ENCODE measurements around the gene D2HGDH.
"Not testable (repeated sequence)": the region's sequence is repeated elsewhere in the genome, so short reads cannot be mapped to it uniquely, and the experiment has no call there.

Gene D2HGDH

DNA sequence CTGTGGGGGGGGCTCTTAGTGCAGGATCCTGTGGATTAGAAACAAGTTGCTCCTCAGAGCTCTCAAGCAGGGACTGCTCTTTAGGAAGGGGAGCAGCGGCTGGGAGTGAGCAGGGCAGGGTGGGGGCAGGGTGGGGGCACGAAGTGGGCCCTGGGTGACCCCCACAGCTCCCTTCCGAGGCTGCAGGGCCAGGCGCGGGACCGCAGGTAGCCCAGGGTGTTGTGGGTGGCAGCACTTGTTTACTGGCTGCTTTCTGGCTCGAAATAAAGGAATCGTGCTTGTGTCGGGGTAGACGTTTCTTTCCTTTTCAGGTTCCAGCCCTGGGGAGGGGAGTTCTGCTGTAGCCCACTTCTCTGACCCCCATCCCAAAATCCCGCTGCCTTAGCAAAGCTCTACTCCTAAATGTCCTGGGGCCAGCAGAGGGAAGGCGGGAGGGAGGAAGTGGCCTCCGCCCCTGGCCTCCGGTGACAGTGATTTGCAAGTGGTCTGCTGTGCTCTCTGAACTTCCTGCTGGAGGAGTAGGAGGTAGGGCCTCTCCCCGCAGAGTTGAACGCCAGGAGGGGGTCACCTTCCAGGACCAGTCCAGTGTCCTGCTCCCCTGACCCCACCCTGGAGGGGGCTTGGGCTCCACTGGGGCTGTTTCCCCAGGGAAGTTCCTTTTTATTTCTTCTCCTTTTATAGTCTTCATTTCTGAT lies 82.8 kb downstream of the D2HGDH start:
- TF ChIP-seq, protein P1, sequence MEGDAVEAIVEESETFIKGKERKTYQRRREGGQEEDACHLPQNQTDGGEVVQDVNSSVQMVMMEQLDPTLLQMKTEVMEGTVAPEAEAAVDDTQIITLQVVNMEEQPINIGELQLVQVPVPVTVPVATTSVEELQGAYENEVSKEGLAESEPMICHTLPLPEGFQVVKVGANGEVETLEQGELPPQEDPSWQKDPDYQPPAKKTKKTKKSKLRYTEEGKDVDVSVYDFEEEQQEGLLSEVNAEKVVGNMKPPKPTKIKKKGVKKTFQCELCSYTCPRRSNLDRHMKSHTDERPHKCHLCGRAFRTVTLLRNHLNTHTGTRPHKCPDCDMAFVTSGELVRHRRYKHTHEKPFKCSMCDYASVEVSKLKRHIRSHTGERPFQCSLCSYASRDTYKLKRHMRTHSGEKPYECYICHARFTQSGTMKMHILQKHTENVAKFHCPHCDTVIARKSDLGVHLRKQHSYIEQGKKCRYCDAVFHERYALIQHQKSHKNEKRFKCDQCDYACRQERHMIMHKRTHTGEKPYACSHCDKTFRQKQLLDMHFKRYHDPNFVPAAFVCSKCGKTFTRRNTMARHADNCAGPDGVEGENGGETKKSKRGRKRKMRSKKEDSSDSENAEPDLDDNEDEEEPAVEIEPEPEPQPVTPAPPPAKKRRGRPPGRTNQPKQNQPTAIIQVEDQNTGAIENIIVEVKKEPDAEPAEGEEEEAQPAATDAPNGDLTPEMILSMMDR (IDR thresholded peaks at IDR 0.05; ENCODE audit: low read depth, low read length) = no peak
- no peak overlapping the region for H3K4me3 ChIP-seq (ENCODE audit: low read depth, low read length)

DNA sequence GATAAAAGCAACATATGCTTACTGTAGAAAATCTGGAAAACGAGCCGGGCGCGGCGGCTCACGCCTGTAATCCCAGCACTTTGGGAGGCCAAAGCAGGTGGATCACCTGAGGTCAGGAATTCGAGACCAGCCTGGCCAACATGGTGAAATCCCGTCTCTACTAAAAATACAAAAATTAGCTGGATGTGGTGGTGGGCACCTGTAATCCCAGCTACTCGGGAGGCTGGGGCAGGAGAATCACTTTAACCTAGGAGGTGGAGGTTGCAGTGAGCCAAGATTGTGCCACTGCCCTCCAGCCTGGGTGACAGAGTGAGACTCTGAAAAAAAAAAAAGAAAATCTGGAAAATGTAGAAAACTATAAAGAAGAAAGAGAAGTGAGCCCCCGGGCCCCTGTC lies 83.4 kb downstream of the D2HGDH start:
- not testable (repeated sequence) for H3K4me3 ChIP-seq (ENCODE audit: low read depth, low read length)
